UCSD-AML1 (cell line): ENCODE measurements around the gene SMAP1.

Experiments used
- DNase-seq: peaks from one replicate; lab custom pipeline; 2025; ENCODE audit not compliant: unreplicated experiment; lab: John Stamatoyannopoulos, UW

SMAP1 gene

GRCh38 chr6:70884074-70884983 lies 216.6 kb downstream of the SMAP1 start:
- peak; percentile 27 for DNase-seq

DNA sequence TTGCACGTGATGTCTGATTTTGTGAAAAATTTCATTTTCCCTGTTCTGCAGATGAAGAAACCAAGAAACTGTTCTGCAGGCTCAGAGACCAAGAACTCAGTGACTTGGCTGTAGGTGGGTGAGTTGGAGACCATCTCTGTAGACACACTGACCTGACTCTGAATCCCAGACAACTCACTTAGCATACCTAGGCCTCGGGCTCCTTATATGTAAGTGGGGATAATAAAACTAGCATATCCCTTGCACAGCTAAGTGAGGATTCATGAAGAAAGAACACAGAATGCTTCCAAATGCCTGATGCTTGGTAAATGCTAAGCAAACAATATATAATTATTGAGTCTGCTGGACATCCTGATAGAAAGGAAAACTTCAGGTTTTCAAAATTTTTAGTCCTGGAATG lies 218.4 kb downstream of the SMAP1 start:
- DNase-seq = no peak

GRCh38 chr6:70886661-70887060 lies 219.0 kb downstream of the SMAP1 start:
- peak; percentile 8 for DNase-seq

- DNase-seq = no peak
Observed at GRCh38 chr6:70889270-70889669, 221.6 kb downstream of the SMAP1 start.

DNA sequence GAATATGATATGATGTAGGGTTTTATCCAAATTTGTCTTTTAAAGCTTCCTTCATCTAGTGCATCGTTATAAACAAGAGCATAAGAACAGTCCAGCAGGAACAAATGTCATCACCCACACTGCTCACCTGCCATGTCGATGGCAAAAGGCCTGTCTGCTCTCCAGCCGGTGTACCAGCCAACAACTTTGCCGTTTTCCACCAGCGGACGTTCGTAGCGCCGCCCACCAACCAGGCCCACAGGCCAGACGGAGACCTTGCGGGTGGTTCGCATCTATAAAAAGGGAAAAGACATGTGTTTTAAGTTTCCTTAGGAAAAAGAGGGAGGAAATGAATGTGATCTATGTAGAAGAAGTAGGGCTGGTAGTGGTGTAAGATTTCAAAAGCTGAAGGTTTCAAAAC lies 226.3 kb downstream of the SMAP1 start:
- no peak for DNase-seq

- no peak for DNase-seq
Observed at GRCh38 chr6:70900047-70900446, 232.4 kb downstream of the SMAP1 start.

DNA sequence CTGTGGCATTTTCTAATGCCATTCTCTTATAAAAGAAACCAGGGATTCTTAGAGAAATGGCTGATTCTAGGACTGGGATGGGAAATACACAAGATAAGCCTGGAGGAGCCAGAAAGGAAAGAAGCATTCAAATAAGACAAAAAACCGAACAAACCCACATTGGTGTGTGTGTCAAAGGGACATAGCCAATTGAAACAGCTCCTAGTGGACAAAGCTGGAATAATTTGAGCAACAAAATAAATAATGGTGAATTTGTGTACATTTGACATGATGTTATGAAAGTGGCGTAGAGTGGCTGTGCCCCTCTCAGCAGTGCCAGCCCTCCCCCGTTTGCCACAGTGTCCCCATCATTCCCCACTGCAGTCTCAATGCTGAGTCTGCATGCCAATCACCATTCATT lies 233.6 kb downstream of the SMAP1 start:
- no peak for DNase-seq

GRCh38 chr6:70903665-70904452 lies 236.2 kb downstream of the SMAP1 start:
- no peak for DNase-seq

GRCh38 chr6:70905742-70906141 lies 238.1 kb downstream of the SMAP1 start:
- no peak for DNase-seq
